ENCODE measurements around the gene CASTOR1. TPM values are rescaled to one million over a fixed set of nuclear protein-coding genes. Genes with fewer than 3 reads are reported as not detected.

CASTOR1 gene
- total and polyA plus RNA-seq, 2 donors (not counting 3 experiments of a cell fraction or from before 2014, with no cell fraction given) = 8.1 to 26.8 TPM

DNA sequence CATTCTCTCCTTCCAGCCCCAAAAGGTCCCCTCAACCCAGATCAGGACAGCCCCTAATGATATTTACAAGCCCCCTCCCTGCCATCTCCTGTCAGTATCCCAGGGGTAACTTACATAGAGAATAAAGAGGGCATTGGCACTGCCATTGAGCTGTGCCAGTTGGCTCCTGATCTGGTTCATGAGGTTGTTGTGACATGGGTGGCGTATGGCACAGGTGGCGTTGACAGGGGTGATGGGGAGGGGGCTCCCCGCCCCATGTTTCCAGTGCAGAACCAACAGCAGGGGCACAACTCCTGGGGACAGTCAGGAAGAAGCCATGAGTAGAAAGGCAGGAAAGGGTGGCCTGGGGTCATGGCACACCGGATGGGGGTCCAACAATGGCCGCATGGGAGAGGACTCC is 44.7 kb downstream of the CASTOR1 start:
- Histone ChIP-seq H3K9me1 (replicated peaks; ENCODE audit: control insufficient read depth, extremely low read depth, insufficient read depth, low read length) (no peaks in the 10 kb centered on the region), H2AFZ (ENCODE audit: low read depth, low read length) (no peak overlapping the region), H3K4me2 (ENCODE audit: insufficient read depth, low read length) (no peak overlapping the region), H3K36me3 (ENCODE audit: control insufficient read depth in 2 of 2, extremely low read depth in 1 of 2, insufficient read depth in 2 of 2, low read length in 2 of 2) (no peaks in the 10 kb centered on the region), H3K9me3 (replicated peaks; ENCODE audit: control insufficient read depth, insufficient read depth, low read length) (no peaks in the 10 kb centered on the region), H3K4me1 (ENCODE audit: control insufficient read depth, extremely low read depth, insufficient read depth, low read length) (peaks cover 11% of the 10 kb centered on the region), H3K27ac (ENCODE audit: insufficient read depth, low read depth, low read length) (no peak overlapping the region), H4K20me1 (replicated peaks; ENCODE audit: control insufficient read depth, extremely low read depth, insufficient read depth, low read length) (no peaks in the 10 kb centered on the region), H3K79me2 (ENCODE audit: control insufficient read depth, insufficient read depth, low read length) (no peaks in the 10 kb centered on the region), H3K27me3 (ENCODE audit: control insufficient read depth in 2 of 2, insufficient read depth in 2 of 2, low read length in 2 of 2) (peaks cover 22 to 25% of the 10 kb centered on the region in 2 experiments), H3K9ac (replicated peaks; ENCODE audit: extremely low read depth, insufficient read depth, low read length) (no peak overlapping the region), H3K4me3 (replicated peaks in 1 of 3; ENCODE audit: insufficient read depth in 1 of 3, low read depth in 1 of 3, low read length in 3 of 3) (no peak overlapping the region)
- TF ChIP-seq GATA2 (IDR thresholded peaks at IDR 0.05; ENCODE audit: insufficient read depth, insufficient read length, low read depth, low read length) = no peak
- no peak for TF ChIP-seq FOS (IDR thresholded peaks at IDR 0.05; ENCODE audit: borderline replicate concordance, insufficient read depth, low read length)
- no peak for TF ChIP-seq EZH2 (IDR thresholded peaks at IDR 0.05; ENCODE audit: borderline replicate concordance, low read depth, low read length, severe bottlenecking)
- no peak for TF ChIP-seq JUN (IDR thresholded peaks at IDR 0.05; ENCODE audit: borderline replicate concordance, insufficient read depth, insufficient read length, low read depth)
- TF ChIP-seq, protein P1, sequence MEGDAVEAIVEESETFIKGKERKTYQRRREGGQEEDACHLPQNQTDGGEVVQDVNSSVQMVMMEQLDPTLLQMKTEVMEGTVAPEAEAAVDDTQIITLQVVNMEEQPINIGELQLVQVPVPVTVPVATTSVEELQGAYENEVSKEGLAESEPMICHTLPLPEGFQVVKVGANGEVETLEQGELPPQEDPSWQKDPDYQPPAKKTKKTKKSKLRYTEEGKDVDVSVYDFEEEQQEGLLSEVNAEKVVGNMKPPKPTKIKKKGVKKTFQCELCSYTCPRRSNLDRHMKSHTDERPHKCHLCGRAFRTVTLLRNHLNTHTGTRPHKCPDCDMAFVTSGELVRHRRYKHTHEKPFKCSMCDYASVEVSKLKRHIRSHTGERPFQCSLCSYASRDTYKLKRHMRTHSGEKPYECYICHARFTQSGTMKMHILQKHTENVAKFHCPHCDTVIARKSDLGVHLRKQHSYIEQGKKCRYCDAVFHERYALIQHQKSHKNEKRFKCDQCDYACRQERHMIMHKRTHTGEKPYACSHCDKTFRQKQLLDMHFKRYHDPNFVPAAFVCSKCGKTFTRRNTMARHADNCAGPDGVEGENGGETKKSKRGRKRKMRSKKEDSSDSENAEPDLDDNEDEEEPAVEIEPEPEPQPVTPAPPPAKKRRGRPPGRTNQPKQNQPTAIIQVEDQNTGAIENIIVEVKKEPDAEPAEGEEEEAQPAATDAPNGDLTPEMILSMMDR (IDR thresholded peaks at IDR 0.05; ENCODE audit: extremely low read depth in 1 of 2, insufficient read depth in 1 of 2, low read depth in 1 of 2, low read length in 2 of 2) = no peak
- no peak for TF ChIP-seq MYC (IDR thresholded peaks at IDR 0.05; ENCODE audit: low read depth, low read length)
- TF ChIP-seq POLR2A (IDR thresholded peaks at IDR 0.05; ENCODE audit: low read depth, low read length) = no peak
- TF ChIP-seq, protein P2, sequence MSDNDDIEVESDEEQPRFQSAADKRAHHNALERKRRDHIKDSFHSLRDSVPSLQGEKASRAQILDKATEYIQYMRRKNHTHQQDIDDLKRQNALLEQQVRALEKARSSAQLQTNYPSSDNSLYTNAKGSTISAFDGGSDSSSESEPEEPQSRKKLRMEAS (IDR thresholded peaks at IDR 0.05; ENCODE audit: insufficient read depth, insufficient read length) = no peak
- POLR2A ChIA-PET = no interaction called here
- intact Hi-C loops (cut with micrococcal nuclease) = no loop called here
- dilution Hi-C loops (cut with MboI; ENCODE audit: extremely low pct_ligation_motif_present, low sequenced_read_pairs) = no loop called here
- BruUV-seq (replicated peaks) = no TSS peak
- FAIRE-seq (no peak), DNase-seq (ENCODE audit: low read depth, low spot score) (no peak)
- CTCF ChIA-PET = interaction anchor here (0.5 to 1.1 kb wide), 2 partner anchors 36 to 96 kb away, joined by 3 read pairs; no protein-coding TSS in a partner anchor

Data from endothelial cell of umbilical vein (primary cell).